Epidermal melanocyte (primary cell): ENCODE data around the gene STEAP3.

Experiments used
- DNase-seq: peaks from one replicate; pipeline ENCODE4 v3.0.0; 2011; ENCODE audit warnings: low spot score; ENCODE audit not compliant: insufficient read length

The STEAP3 gene

GRCh38 chr2:119225926-119226325 lies 2.3 kb downstream of the STEAP3 start:
- no peak for DNase-seq

- no peak for DNase-seq
Measured at GRCh38 chr2:119227346-119227745, 3.7 kb downstream of the STEAP3 start.

- no peak for DNase-seq
Measured at GRCh38 chr2:119228136-119228535, 4.5 kb downstream of the STEAP3 start.

- DNase-seq, result no peak
Measured at GRCh38 chr2:119228964-119229363, 5.3 kb downstream of the STEAP3 start.

- no peak for DNase-seq
Measured at GRCh38 chr2:119229716-119230115, 6.1 kb downstream of the STEAP3 start.

- DNase-seq, result no peak
Measured at GRCh38 chr2:119230219-119231185, 6.9 kb downstream of the STEAP3 start.

- no peak for DNase-seq
Measured at GRCh38 chr2:119231975-119232665, 8.5 kb downstream of the STEAP3 start.

- no peak for DNase-seq
Measured at GRCh38 chr2:119232666-119232993, 9.0 kb downstream of the STEAP3 start.

GRCh38 chr2:119233326-119234020 lies 9.8 kb downstream of the STEAP3 start:
- no peak for DNase-seq

- no peak for DNase-seq
Measured at GRCh38 chr2:119234021-119235019, 10.7 kb downstream of the STEAP3 start.

GRCh38 chr2:119236796-119237195 lies 13.2 kb downstream of the STEAP3 start:
- no peak for DNase-seq

- no peak for DNase-seq
Measured at GRCh38 chr2:119240311-119241204, 16.9 kb downstream of the STEAP3 start.

GRCh38 chr2:119241205-119241532 lies 17.5 kb downstream of the STEAP3 start:
- no peak for DNase-seq

GRCh38 chr2:119242276-119243119 lies 18.9 kb downstream of the STEAP3 start:
- DNase-seq, result no peak

GRCh38 chr2:119243621-119244020 lies 20.0 kb downstream of the STEAP3 start:
- DNase-seq, result no peak

- DNase-seq, result no peak
Measured at GRCh38 chr2:119245076-119245840, 21.6 kb downstream of the STEAP3 start.

- DNase-seq, result no peak
Measured at GRCh38 chr2:119245841-119246230, 22.2 kb downstream of the STEAP3 start.
